Left ventricle myocardium superior (tissue), 1 donor: ENCODE measurements around the gene DCPS. TPM values are rescaled to one million over a fixed set of nuclear protein-coding genes. Genes with fewer than 3 reads are reported as not detected.
"Not testable (repeated sequence)": the region's sequence is repeated elsewhere in the genome, so short reads cannot be mapped to it uniquely, and the experiment has no call there.

ENCODE experiments used
- ATAC-seq: fragments of 200-7000 bp; cut with Tn5 transposase; one replicate; pipeline ENCODE4 v1.9.1; 2020; ENCODE audit warnings: mild to moderate bottlenecking, moderate library complexity
- DNase-seq: peaks from one replicate; pipeline ENCODE4 v3.0.0-alpha.2; 2020
- intact Hi-C: fragments of 100-400 bp; cut with micrococcal nuclease; formaldehyde crosslinking; loops from one replicate; pipeline ENCODE4 v1.11.0; 2022
- total RNA-seq: library from RNA; stranded (reverse); fragmentation: NEBNext Ultra II Directional; extraction: Animal tissue kit (Norgen Biotek cat#: 25700); gene quantifications from one replicate; pipeline ENCODE4 v1.2.1, GENCODE V29; 2021
- donor health status: DM: no; HTN: yes; CAD: no; lungs with severe emphysema.

DCPS gene
- total RNA-seq, 1 donor from 2014 or later = 11.1 TPM

GRCh38 chr11:126390272-126390867 is 86.5 kb downstream of the DCPS start:
- ATAC-seq = no peak
- intact Hi-C loops = no loop called here
- DNase-seq = no peak

- no peak for ATAC-seq
- DNase-seq = peak; percentile 28
- intact Hi-C loops = no loop called here
These were observed 87.6 kb downstream of the DCPS start for GRCh38 chr11:126391286-126391954.

- peak; percentile 50 for ATAC-seq
- peak; percentile 71 for DNase-seq
- intact Hi-C loops = no loop called here
These were observed 88.2 kb downstream of the DCPS start for GRCh38 chr11:126391970-126392632.

- ATAC-seq = no peak
- intact Hi-C loops = no loop called here
- DNase-seq = peak; percentile 21
These were observed 88.8 kb downstream of the DCPS start for GRCh38 chr11:126392633-126393013.

- ATAC-seq (no peak), DNase-seq (peak; percentile 23)
- intact Hi-C loops = no loop called here
These were observed 89.3 kb downstream of the DCPS start for GRCh38 chr11:126393143-126393542.

- intact Hi-C loops = no loop called here
- DNase-seq = peak; percentile 27
These were observed 90.2 kb downstream of the DCPS start for GRCh38 chr11:126394036-126394435.

GRCh38 chr11:126394634-126395072 is 90.8 kb downstream of the DCPS start:
- DNase-seq (peak; percentile 72), ATAC-seq (peak; percentile 75)
- intact Hi-C loops = not testable (repeated sequence)

More at GRCh38 chr11:126394036-126394435, 90.2 kb downstream of the DCPS start:
- ATAC-seq = no peak

Other genes with a start within 250 kb of the DCPS start
- gene CDON, start 241.2 kb upstream of the DCPS start, total RNA-seq = 15.9 TPM
- gene RPUSD4, start 92.4 kb upstream of the DCPS start, total RNA-seq = 40.0 TPM
- gene FAM118B, start 92.3 kb upstream of the DCPS start, total RNA-seq = 25.1 TPM
- gene SRPRA, start 35.2 kb upstream of the DCPS start, total RNA-seq = 68.6 TPM
- gene FOXRED1, start 34.9 kb upstream of the DCPS start, total RNA-seq = 29.1 TPM
- 7.8 TPM for gene TIRAP, start 21.0 kb upstream of the DCPS start, total RNA-seq
- 45.4 TPM for gene ST3GAL4, start 51.6 kb downstream of the DCPS start, total RNA-seq